ENCODE results near the gene OR10AG1.

DNA sequence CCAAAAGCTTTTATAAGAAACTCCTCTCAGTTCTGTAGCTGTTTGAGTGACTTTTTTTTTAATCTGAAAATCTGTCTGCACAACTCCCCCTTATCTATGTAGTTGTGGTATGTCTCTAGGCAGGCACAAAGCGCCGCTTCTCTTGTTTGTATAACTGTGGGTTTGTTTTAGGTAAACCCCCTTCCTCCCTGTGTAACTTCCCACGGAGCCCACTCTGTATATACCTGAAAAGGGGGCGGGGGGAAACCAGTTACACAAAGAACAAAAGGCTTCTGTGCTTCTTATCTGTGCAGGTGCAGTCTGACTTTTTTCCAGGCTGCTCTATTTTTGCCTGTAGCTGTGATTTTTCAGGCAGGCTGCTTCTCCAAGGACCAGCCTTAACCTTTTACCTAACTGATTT, 13.2 kb downstream of the OR10AG1 start:
- TF ChIP-seq, protein P1, sequence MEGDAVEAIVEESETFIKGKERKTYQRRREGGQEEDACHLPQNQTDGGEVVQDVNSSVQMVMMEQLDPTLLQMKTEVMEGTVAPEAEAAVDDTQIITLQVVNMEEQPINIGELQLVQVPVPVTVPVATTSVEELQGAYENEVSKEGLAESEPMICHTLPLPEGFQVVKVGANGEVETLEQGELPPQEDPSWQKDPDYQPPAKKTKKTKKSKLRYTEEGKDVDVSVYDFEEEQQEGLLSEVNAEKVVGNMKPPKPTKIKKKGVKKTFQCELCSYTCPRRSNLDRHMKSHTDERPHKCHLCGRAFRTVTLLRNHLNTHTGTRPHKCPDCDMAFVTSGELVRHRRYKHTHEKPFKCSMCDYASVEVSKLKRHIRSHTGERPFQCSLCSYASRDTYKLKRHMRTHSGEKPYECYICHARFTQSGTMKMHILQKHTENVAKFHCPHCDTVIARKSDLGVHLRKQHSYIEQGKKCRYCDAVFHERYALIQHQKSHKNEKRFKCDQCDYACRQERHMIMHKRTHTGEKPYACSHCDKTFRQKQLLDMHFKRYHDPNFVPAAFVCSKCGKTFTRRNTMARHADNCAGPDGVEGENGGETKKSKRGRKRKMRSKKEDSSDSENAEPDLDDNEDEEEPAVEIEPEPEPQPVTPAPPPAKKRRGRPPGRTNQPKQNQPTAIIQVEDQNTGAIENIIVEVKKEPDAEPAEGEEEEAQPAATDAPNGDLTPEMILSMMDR (IDR thresholded peaks at IDR 0.05) = no peak
- TF ChIP-seq POLR2A (IDR thresholded peaks at IDR 0.05) = no peak

Data from body of pancreas (tissue), 4 donors.